ENCODE measurements around the gene LHFPL2.
"Not testable (repeated sequence)": the region's sequence is repeated elsewhere in the genome, so short reads cannot be mapped to it uniquely, and the experiment has no call there.

The LHFPL2 gene

GRCh38 chr5:78473751-78474150 is 174.8 kb downstream of the LHFPL2 start:
- Histone ChIP-seq H3K36me3 (ENCODE audit: insufficient read depth, insufficient read length, low read length) (no peaks in the 10 kb centered on the region), H3K4me1 (ENCODE audit: insufficient read depth, insufficient read length) (no peaks in the 10 kb centered on the region), H3K9ac (ENCODE audit: insufficient read length, low read depth) (no peak overlapping the region), H3K9me3 (ENCODE audit: insufficient read depth, low read length) (no peaks in the 10 kb centered on the region), H3K27me3 (ENCODE audit: insufficient read depth, insufficient read length) (no peaks in the 10 kb centered on the region), H3K4me3 (ENCODE audit: insufficient read length, low read depth) (no peak overlapping the region)
- DNase-seq (ENCODE audit: low read depth, low spot score): no peak
- TF ChIP-seq SUZ12 (IDR thresholded peaks at IDR 0.05; ENCODE audit: extremely low read depth, insufficient read depth, insufficient read length) (no peak), YY1 (IDR thresholded peaks at IDR 0.05; ENCODE audit: insufficient read depth, insufficient read length) (no peak), ZNF274 (IDR thresholded peaks at IDR 0.05; ENCODE audit: low read depth, low read length) (no peak)

GRCh38 chr5:78472469-78473106 is 176.0 kb downstream of the LHFPL2 start:
- no peaks in the 10 kb centered on the region for H3K36me3 ChIP-seq (ENCODE audit: insufficient read depth, insufficient read length, low read length)
- no peaks in the 10 kb centered on the region for H3K9me3 ChIP-seq (ENCODE audit: insufficient read depth, low read length)
- H3K4me1 ChIP-seq (ENCODE audit: insufficient read depth, insufficient read length): no peaks in the 10 kb centered on the region
- no peaks in the 10 kb centered on the region for H3K27me3 ChIP-seq (ENCODE audit: insufficient read depth, insufficient read length)
- TF ChIP-seq YY1 (IDR thresholded peaks at IDR 0.05; ENCODE audit: insufficient read depth, insufficient read length) (no peak), SUZ12 (IDR thresholded peaks at IDR 0.05; ENCODE audit: extremely low read depth, insufficient read depth, insufficient read length) (no peak), ZNF274 (IDR thresholded peaks at IDR 0.05; ENCODE audit: low read depth, low read length) (no peak)
- no peak overlapping the region for H3K9ac ChIP-seq (ENCODE audit: insufficient read length, low read depth)
- no peak for DNase-seq (ENCODE audit: low read depth, low spot score)
- H3K4me3 ChIP-seq (ENCODE audit: insufficient read length, low read depth): no peak overlapping the region

- no peaks in the 10 kb centered on the region for H3K27me3 ChIP-seq (ENCODE audit: insufficient read depth, insufficient read length)
- TF ChIP-seq ZNF274 (IDR thresholded peaks at IDR 0.05; ENCODE audit: low read depth, low read length) (no peak), YY1 (IDR thresholded peaks at IDR 0.05; ENCODE audit: insufficient read depth, insufficient read length) (no peak), SUZ12 (IDR thresholded peaks at IDR 0.05; ENCODE audit: extremely low read depth, insufficient read depth, insufficient read length) (no peak)
- no peak for DNase-seq (ENCODE audit: low read depth, low spot score)
- H3K9ac ChIP-seq (ENCODE audit: insufficient read length, low read depth): no peak overlapping the region
- H3K9me3 ChIP-seq (ENCODE audit: insufficient read depth, low read length): no peaks in the 10 kb centered on the region
- H3K4me1 ChIP-seq (ENCODE audit: insufficient read depth, insufficient read length): no peaks in the 10 kb centered on the region
- no peak overlapping the region for H3K4me3 ChIP-seq (ENCODE audit: insufficient read length, low read depth)
- no peaks in the 10 kb centered on the region for H3K36me3 ChIP-seq (ENCODE audit: insufficient read depth, insufficient read length, low read length)
These were observed 176.7 kb downstream of the LHFPL2 start for GRCh38 chr5:78471896-78472295.

DNA sequence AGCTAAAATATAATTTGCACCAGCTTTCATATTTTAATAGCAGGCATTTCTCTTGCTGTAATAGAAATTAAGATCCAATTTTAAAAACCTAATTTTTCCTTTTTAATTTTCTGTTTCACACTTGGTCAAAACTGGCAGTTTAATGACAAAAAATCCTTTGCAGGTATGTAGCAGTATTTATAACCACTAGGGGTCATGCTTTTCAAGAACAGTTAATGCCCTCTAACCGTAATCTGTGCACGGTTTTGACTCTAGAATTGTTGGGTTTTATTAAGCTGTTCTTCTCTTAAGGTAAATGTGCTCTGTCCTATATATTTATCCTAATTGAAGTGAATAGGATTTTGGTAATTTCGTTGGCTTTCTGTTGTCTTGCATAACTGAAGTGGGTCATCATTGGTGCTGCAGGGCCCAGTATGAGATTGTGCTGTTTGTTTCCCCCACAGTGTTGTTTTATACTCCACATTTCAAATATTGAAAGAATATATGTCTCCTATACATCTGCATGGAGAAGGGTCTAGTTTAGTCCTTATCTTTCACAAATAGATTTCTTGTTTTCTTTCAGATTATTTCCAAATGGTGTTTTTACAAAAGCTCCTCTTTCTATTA is 180.7 kb downstream of the LHFPL2 start:
- Histone ChIP-seq H3K36me3 (ENCODE audit: insufficient read depth, insufficient read length, low read length) (no peaks in the 10 kb centered on the region), H3K4me1 (ENCODE audit: insufficient read depth, insufficient read length) (no peaks in the 10 kb centered on the region), H3K9me3 (ENCODE audit: insufficient read depth, low read length) (no peaks in the 10 kb centered on the region), H3K27me3 (ENCODE audit: insufficient read depth, insufficient read length) (no peaks in the 10 kb centered on the region), H3K4me3 (ENCODE audit: insufficient read length, low read depth) (no peak overlapping the region), H3K9ac (ENCODE audit: insufficient read length, low read depth) (no peak overlapping the region)
- no peak for TF ChIP-seq YY1 (IDR thresholded peaks at IDR 0.05; ENCODE audit: insufficient read depth, insufficient read length)
- TF ChIP-seq ZNF274 (IDR thresholded peaks at IDR 0.05; ENCODE audit: low read depth, low read length): no peak
- no peak for TF ChIP-seq SUZ12 (IDR thresholded peaks at IDR 0.05; ENCODE audit: extremely low read depth, insufficient read depth, insufficient read length)
- no peak for DNase-seq (ENCODE audit: low read depth, low spot score)

GRCh38 chr5:78467140-78467539 is 181.4 kb downstream of the LHFPL2 start:
- TF ChIP-seq YY1 (IDR thresholded peaks at IDR 0.05; ENCODE audit: insufficient read depth, insufficient read length) (no peak), SUZ12 (IDR thresholded peaks at IDR 0.05; ENCODE audit: extremely low read depth, insufficient read depth, insufficient read length) (no peak), ZNF274 (IDR thresholded peaks at IDR 0.05; ENCODE audit: low read depth, low read length) (no peak)
- no peak for DNase-seq (ENCODE audit: low read depth, low spot score)
- no peaks in the 10 kb centered on the region for H3K36me3 ChIP-seq (ENCODE audit: insufficient read depth, insufficient read length, low read length)
- no peaks in the 10 kb centered on the region for H3K27me3 ChIP-seq (ENCODE audit: insufficient read depth, insufficient read length)
- H3K4me1 ChIP-seq (ENCODE audit: insufficient read depth, insufficient read length): no peaks in the 10 kb centered on the region
- no peak overlapping the region for H3K9ac ChIP-seq (ENCODE audit: insufficient read length, low read depth)
- H3K9me3 ChIP-seq (ENCODE audit: insufficient read depth, low read length): no peaks in the 10 kb centered on the region
- H3K4me3 ChIP-seq (ENCODE audit: insufficient read length, low read depth): no peak overlapping the region

DNA sequence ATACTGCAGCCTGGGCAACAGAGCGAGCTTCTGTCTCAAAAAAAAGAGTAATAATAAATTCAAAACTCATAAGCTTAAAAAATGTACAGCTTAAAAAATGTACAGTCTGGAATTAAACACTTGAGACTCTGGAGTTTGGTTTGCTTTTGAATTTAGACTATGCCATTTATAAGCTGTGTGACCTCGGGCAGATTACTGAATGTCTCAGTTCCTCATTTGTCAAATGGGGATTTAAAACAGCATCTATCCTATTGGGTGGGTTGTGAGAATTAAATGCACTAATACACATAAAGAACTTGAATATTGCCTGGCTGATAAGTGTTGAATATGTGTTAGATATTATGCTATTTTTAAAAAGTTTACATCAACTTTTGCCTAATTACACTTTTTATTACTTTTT is 189.7 kb downstream of the LHFPL2 start:
- TF ChIP-seq YY1 (IDR thresholded peaks at IDR 0.05; ENCODE audit: insufficient read depth, insufficient read length) (no peak), SUZ12 (IDR thresholded peaks at IDR 0.05; ENCODE audit: extremely low read depth, insufficient read depth, insufficient read length) (no peak), ZNF274 (IDR thresholded peaks at IDR 0.05; ENCODE audit: low read depth, low read length) (no peak)
- Histone ChIP-seq H3K9ac (ENCODE audit: insufficient read length, low read depth) (no peak overlapping the region), H3K27me3 (ENCODE audit: insufficient read depth, insufficient read length) (no peaks in the 10 kb centered on the region), H3K36me3 (ENCODE audit: insufficient read depth, insufficient read length, low read length) (peaks cover 3% of the 10 kb centered on the region), H3K9me3 (ENCODE audit: insufficient read depth, low read length) (no peaks in the 10 kb centered on the region), H3K4me3 (ENCODE audit: insufficient read length, low read depth) (no peak overlapping the region), H3K4me1 (ENCODE audit: insufficient read depth, insufficient read length) (no peaks in the 10 kb centered on the region)
- no peak for DNase-seq (ENCODE audit: low read depth, low spot score)

DNA sequence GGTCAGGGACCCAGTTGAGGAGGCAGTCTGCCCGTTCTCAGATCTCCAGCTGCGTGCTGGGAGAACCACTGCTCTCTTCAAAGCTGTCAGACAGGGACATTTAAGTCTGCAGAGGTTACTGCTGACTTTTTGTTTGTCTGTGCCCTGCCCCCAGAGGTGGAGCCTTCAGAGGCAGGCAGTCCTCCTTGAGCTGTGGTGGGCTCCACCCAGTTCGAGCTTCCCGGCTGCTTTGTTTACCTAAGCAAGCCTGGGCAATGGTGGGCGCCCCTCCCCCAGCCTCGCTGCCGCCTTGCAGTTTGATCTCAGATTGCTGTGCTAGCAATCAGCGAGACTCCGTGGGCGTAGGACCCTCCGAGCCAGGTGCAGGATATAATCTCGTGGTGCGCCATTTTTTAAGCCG is 191.1 kb downstream of the LHFPL2 start:
- H3K9me3 ChIP-seq (ENCODE audit: insufficient read depth, low read length); H3K36me3 ChIP-seq (ENCODE audit: insufficient read depth, insufficient read length, low read length); DNase-seq (ENCODE audit: low read depth, low spot score); H3K4me3 ChIP-seq (ENCODE audit: insufficient read length, low read depth); H3K4me1 ChIP-seq (ENCODE audit: insufficient read depth, insufficient read length); H3K9ac ChIP-seq (ENCODE audit: insufficient read length, low read depth); H3K27me3 ChIP-seq (ENCODE audit: insufficient read depth, insufficient read length): not testable (repeated sequence)
